ENCODE data around the gene CNTN2. TPM values are rescaled to one million over a fixed set of nuclear protein-coding genes. Genes with fewer than 3 reads are reported as not detected.

Gene CNTN2
- total and polyA plus RNA-seq, 2 of the 4 experiments (the other 2 are of a cell fraction): not detected

GRCh38 chr1:205074084-205074483 is 31.1 kb downstream of the CNTN2 start:
- no peaks in the 10 kb centered on the region for H4K20me1 ChIP-seq (ENCODE audit: insufficient read depth, low read length)
- H3K14ac ChIP-seq (replicated peaks; ENCODE audit: low read depth, low read length): no peak overlapping the region
- dilution Hi-C loops (cut with HindIII; ENCODE audit: low sequenced_read_pairs, unreplicated experiment) (no loop called here), intact Hi-C loops (cut with micrococcal nuclease) (no loop called here), in situ Hi-C loops (cut with MboI; ENCODE audit: low sequenced_read_pairs) (no loop called here)
- TF ChIP-seq RFX5 (IDR thresholded peaks at IDR 0.05; ENCODE audit: low read depth, low read length) (no peak), NFE2L2 (IDR thresholded peaks at IDR 0.05; ENCODE audit: low read depth, low read length) (no peak), RCOR1 (IDR thresholded peaks at IDR 0.05; ENCODE audit: insufficient replicate concordance, low read length) (no peak), CTCF (conservative IDR thresholded peaks at IDR 0.05; ENCODE audit: low read depth, low read length) (no peak), MXI1 (IDR thresholded peaks at IDR 0.05; ENCODE audit: borderline replicate concordance, low read depth, low read length) (no peak)
- H2AK9ac ChIP-seq (replicated peaks; ENCODE audit: low read depth, low read length, poor library complexity): no peak overlapping the region
- no peak overlapping the region for H3K4me2 ChIP-seq (ENCODE audit: low read depth, low read length)
- H3K4ac ChIP-seq (ENCODE audit: low read depth, low read length): no peak overlapping the region
- DNase-seq: no peak
- POLR2A ChIA-PET (ENCODE audit: unreplicated experiment): no interaction called here
- H3K23ac ChIP-seq (ENCODE audit: low read depth, low read length): no peak overlapping the region
- no peak overlapping the region for H4K91ac ChIP-seq (ENCODE audit: insufficient read depth, low read depth, low read length)
- no peak overlapping the region for H3K56ac ChIP-seq (ENCODE audit: extremely low read depth, insufficient read depth, low read length)
- no peak overlapping the region for H2AK5ac ChIP-seq (ENCODE audit: low read depth, low read length)
- no peaks in the 10 kb centered on the region for H3K9me3 ChIP-seq (ENCODE audit: control insufficient read depth, insufficient read depth, low read length)
- H3K4me3 ChIP-seq (ENCODE audit: insufficient read depth, low read depth, low read length): no peak overlapping the region
- H2BK5ac ChIP-seq (ENCODE audit: low read depth, low read length, poor library complexity, severe bottlenecking): no peak overlapping the region
- no peak overlapping the region for H4K5ac ChIP-seq (ENCODE audit: low read depth, low read length)
- no peak overlapping the region for H4K8ac ChIP-seq (ENCODE audit: low read depth in 2 of 2, low read length in 2 of 2)
- no peaks in the 10 kb centered on the region for H3K36me3 ChIP-seq (ENCODE audit: control insufficient read depth, insufficient read depth, low read length)
- WGBS, 2 experiments (ENCODE audit: extremely low coverage in 2 of 2, insufficient read length in 1 of 2): 90% methylated on average over 2 of the region's 11 CpGs; no CpG with 5 or more reads in 1 of the 2 experiments
- no peak overlapping the region for H2AFZ ChIP-seq (replicated peaks; ENCODE audit: low read length, poor library complexity)
- H3K79me1 ChIP-seq (ENCODE audit: low read depth in 1 of 2, low read length in 2 of 2): no peaks in the 10 kb centered on the region
- CTCF ChIA-PET: interaction anchor here (1.6 kb wide), 1 partner anchor 12 kb away, joined by 7 read pairs; no protein-coding TSS in a partner anchor
- H2BK15ac ChIP-seq (ENCODE audit: low read depth, low read length): no peak overlapping the region
- H3K9me1 ChIP-seq (ENCODE audit: insufficient read depth, low read length): no peaks in the 10 kb centered on the region; the same call in 1 of the 2 replicates
- ATAC-seq (ENCODE audit: low read depth): no peak
- H2BK20ac ChIP-seq (ENCODE audit: low read depth, low read length): no peak overlapping the region
- BruUV-seq (replicated peaks): no TSS peak
- H3K9ac ChIP-seq (ENCODE audit: low read depth, low read length): no peak overlapping the region
- H3K27me3 ChIP-seq (ENCODE audit: control insufficient read depth, insufficient read depth, low read length): no peaks in the 10 kb centered on the region; the same call in none of the 2 replicates
- no peak overlapping the region for H2BK120ac ChIP-seq (ENCODE audit: low read depth, low read length)
- no peak overlapping the region for H3K18ac ChIP-seq (ENCODE audit: low read depth, low read length)
- H3K4me1 ChIP-seq (ENCODE audit: control insufficient read depth, insufficient read depth, low read length): no peaks in the 10 kb centered on the region; the same call in 1 of the 2 replicates
- H3K27ac ChIP-seq (ENCODE audit: insufficient read depth, low read length): no peak overlapping the region
